Measurements from ENCODE around the gene IGFBP4. TPM values are rescaled to one million over a fixed set of nuclear protein-coding genes. Genes with fewer than 3 reads are reported as not detected.
"Not testable (repeated sequence)": the region's sequence is repeated elsewhere in the genome, so short reads cannot be mapped to it uniquely, and the experiment has no call there.

The IGFBP4 gene
- 37.7 TPM for polyA plus RNA-seq (2013, experiment 1 of 4)
- polyA plus RNA-seq (2013, experiment 2 of 4): 38.6 TPM
- polyA plus RNA-seq (2013, experiment 3 of 4): 39.3 TPM
- polyA plus RNA-seq (2013, experiment 4 of 4): 43.5 TPM

GRCh38 chr17:40443196-40443987 is at the start of gene IGFBP4:
Gene IGFBP4 (plus strand): TSS chr17:40443450. CDS start chr17:40443736, 286 bp downstream.
- 0% methylated on average over 98 of the region's 98 CpGs for WGBS, 2 experiments

GRCh38 chr17:40399185-40399584 is 44.1 kb upstream of the IGFBP4 start:
- H3K27ac ChIP-seq (ENCODE audit: insufficient read depth, low read depth, low read length, poor library complexity, severe bottlenecking): no peak overlapping the region

More at GRCh38 chr17:40443196-40443987, at the start of gene IGFBP4:
- Histone ChIP-seq H3K27me3 (ENCODE audit: control insufficient read depth, insufficient read depth, low read length, poor library complexity, severe bottlenecking) (peaks cover 10% of the 10 kb centered on the region), H3K27ac (ENCODE audit: insufficient read depth, low read depth, low read length, poor library complexity, severe bottlenecking) (no peak within 1 kb of the TSS), H3K36me3 (ENCODE audit: control insufficient read depth, insufficient read depth, low read length) (no peaks in the 10 kb centered on the region), H3K4me1 (ENCODE audit: control insufficient read depth, insufficient read depth, low read length) (peaks cover 16% of the 10 kb centered on the region), H3K4me3 (ENCODE audit: insufficient read depth, low read depth, low read length) (peak within 1 kb of the TSS; percentile 54), H3K9me3 (ENCODE audit: control insufficient read depth, low read length) (no peaks in the 10 kb centered on the region)

GRCh38 chr17:40402668-40403067 is 40.6 kb upstream of the IGFBP4 start:
- Histone ChIP-seq H3K27ac (ENCODE audit: insufficient read depth, low read depth, low read length, poor library complexity, severe bottlenecking) (no peak overlapping the region), H3K36me3 (ENCODE audit: control insufficient read depth, insufficient read depth, low read length) (peaks cover 73% of the 10 kb centered on the region), H3K9me3 (ENCODE audit: control insufficient read depth, low read length) (no peaks in the 10 kb centered on the region), H3K4me1 (ENCODE audit: control insufficient read depth, insufficient read depth, low read length) (no peaks in the 10 kb centered on the region), H3K4me3 (ENCODE audit: insufficient read depth, low read depth, low read length) (no peak overlapping the region), H3K27me3 (ENCODE audit: control insufficient read depth, insufficient read depth, low read length, poor library complexity, severe bottlenecking) (no peaks in the 10 kb centered on the region)
- WGBS, 2 experiments: 98 to 100% methylated on average over 1 of the region's 1 CpG

More at GRCh38 chr17:40399185-40399584, 44.1 kb upstream of the IGFBP4 start:
- Histone ChIP-seq H3K9me3 (ENCODE audit: control insufficient read depth, low read length) (no peaks in the 10 kb centered on the region), H3K4me1 (ENCODE audit: control insufficient read depth, insufficient read depth, low read length) (no peaks in the 10 kb centered on the region), H3K27me3 (ENCODE audit: control insufficient read depth, insufficient read depth, low read length, poor library complexity, severe bottlenecking) (no peaks in the 10 kb centered on the region), H3K4me3 (ENCODE audit: insufficient read depth, low read depth, low read length) (no peak overlapping the region), H3K36me3 (ENCODE audit: control insufficient read depth, insufficient read depth, low read length) (peaks cover 80% of the 10 kb centered on the region)
- 93 to 94% methylated on average over 4 of the region's 4 CpGs for WGBS, 2 experiments

- 96 to 97% methylated on average over 3 of the region's 3 CpGs for WGBS, 2 experiments
Measured at GRCh38 chr17:40404003-40404402, 39.2 kb upstream of the IGFBP4 start.

GRCh38 chr17:40407460-40407859 is 35.8 kb upstream of the IGFBP4 start:
- H3K27me3 ChIP-seq (ENCODE audit: control insufficient read depth, insufficient read depth, low read length, poor library complexity, severe bottlenecking): no peaks in the 10 kb centered on the region
- no peaks in the 10 kb centered on the region for H3K9me3 ChIP-seq (ENCODE audit: control insufficient read depth, low read length)
- H3K4me3 ChIP-seq (ENCODE audit: insufficient read depth, low read depth, low read length): no peak overlapping the region
- H3K27ac ChIP-seq (ENCODE audit: insufficient read depth, low read depth, low read length, poor library complexity, severe bottlenecking): no peak overlapping the region
- no peaks in the 10 kb centered on the region for H3K4me1 ChIP-seq (ENCODE audit: control insufficient read depth, insufficient read depth, low read length)
- 93 to 100% methylated on average over 2 to 3 of the region's 3 CpGs for WGBS, 2 experiments
- peaks cover 78% of the 10 kb centered on the region for H3K36me3 ChIP-seq (ENCODE audit: control insufficient read depth, insufficient read depth, low read length)

More at GRCh38 chr17:40404003-40404402, 39.2 kb upstream of the IGFBP4 start:
- Histone ChIP-seq H3K9me3 (ENCODE audit: control insufficient read depth, low read length) (no peaks in the 10 kb centered on the region), H3K27ac (ENCODE audit: insufficient read depth, low read depth, low read length, poor library complexity, severe bottlenecking) (no peak overlapping the region), H3K36me3 (ENCODE audit: control insufficient read depth, insufficient read depth, low read length) (peaks cover 76% of the 10 kb centered on the region), H3K27me3 (ENCODE audit: control insufficient read depth, insufficient read depth, low read length, poor library complexity, severe bottlenecking) (no peaks in the 10 kb centered on the region), H3K4me3 (ENCODE audit: insufficient read depth, low read depth, low read length) (no peak overlapping the region), H3K4me1 (ENCODE audit: control insufficient read depth, insufficient read depth, low read length) (no peaks in the 10 kb centered on the region)

GRCh38 chr17:40409540-40409939 is 33.7 kb upstream of the IGFBP4 start:
- not testable (repeated sequence) for H3K4me3 ChIP-seq (ENCODE audit: insufficient read depth, low read depth, low read length); H3K9me3 ChIP-seq (ENCODE audit: control insufficient read depth, low read length); H3K4me1 ChIP-seq (ENCODE audit: control insufficient read depth, insufficient read depth, low read length); H3K27ac ChIP-seq (ENCODE audit: insufficient read depth, low read depth, low read length, poor library complexity, severe bottlenecking); H3K27me3 ChIP-seq (ENCODE audit: control insufficient read depth, insufficient read depth, low read length, poor library complexity, severe bottlenecking)
- 95 to 97% methylated on average over 4 of the region's 4 CpGs for WGBS, 2 experiments
- peaks cover 67% of the 10 kb centered on the region for H3K36me3 ChIP-seq (ENCODE audit: control insufficient read depth, insufficient read depth, low read length)

GRCh38 chr17:40410082-40410481 is 33.2 kb upstream of the IGFBP4 start:
- no peak overlapping the region for H3K27ac ChIP-seq (ENCODE audit: insufficient read depth, low read depth, low read length, poor library complexity, severe bottlenecking)
- no peak overlapping the region for H3K4me3 ChIP-seq (ENCODE audit: insufficient read depth, low read depth, low read length)
- WGBS, 2 experiments: 85 to 91% methylated on average over 1 of the region's 1 CpG
- H3K27me3 ChIP-seq (ENCODE audit: control insufficient read depth, insufficient read depth, low read length, poor library complexity, severe bottlenecking): no peaks in the 10 kb centered on the region
- no peaks in the 10 kb centered on the region for H3K4me1 ChIP-seq (ENCODE audit: control insufficient read depth, insufficient read depth, low read length)
- peaks cover 67% of the 10 kb centered on the region for H3K36me3 ChIP-seq (ENCODE audit: control insufficient read depth, insufficient read depth, low read length)
- H3K9me3 ChIP-seq (ENCODE audit: control insufficient read depth, low read length): no peaks in the 10 kb centered on the region

GRCh38 chr17:40411821-40412220 is 31.4 kb upstream of the IGFBP4 start:
- Histone ChIP-seq H3K4me3 (ENCODE audit: insufficient read depth, low read depth, low read length) (no peak overlapping the region), H3K27me3 (ENCODE audit: control insufficient read depth, insufficient read depth, low read length, poor library complexity, severe bottlenecking) (no peaks in the 10 kb centered on the region), H3K4me1 (ENCODE audit: control insufficient read depth, insufficient read depth, low read length) (peaks cover 10% of the 10 kb centered on the region), H3K36me3 (ENCODE audit: control insufficient read depth, insufficient read depth, low read length) (peaks cover 57% of the 10 kb centered on the region), H3K9me3 (ENCODE audit: control insufficient read depth, low read length) (no peaks in the 10 kb centered on the region), H3K27ac (ENCODE audit: insufficient read depth, low read depth, low read length, poor library complexity, severe bottlenecking) (no peak overlapping the region)
- WGBS, 2 experiments: 94 to 97% methylated on average over 4 of the region's 4 CpGs

- peaks cover 47% of the 10 kb centered on the region for H3K36me3 ChIP-seq (ENCODE audit: control insufficient read depth, insufficient read depth, low read length)
- H3K4me1 ChIP-seq (ENCODE audit: control insufficient read depth, insufficient read depth, low read length): peaks cover 10% of the 10 kb centered on the region
- no peak overlapping the region for H3K4me3 ChIP-seq (ENCODE audit: insufficient read depth, low read depth, low read length)
- H3K9me3 ChIP-seq (ENCODE audit: control insufficient read depth, low read length): no peaks in the 10 kb centered on the region
- no peaks in the 10 kb centered on the region for H3K27me3 ChIP-seq (ENCODE audit: control insufficient read depth, insufficient read depth, low read length, poor library complexity, severe bottlenecking)
- no peak overlapping the region for H3K27ac ChIP-seq (ENCODE audit: insufficient read depth, low read depth, low read length, poor library complexity, severe bottlenecking)
Measured at GRCh38 chr17:40412880-40413279, 30.4 kb upstream of the IGFBP4 start.

GRCh38 chr17:40414312-40414711 is 28.9 kb upstream of the IGFBP4 start:
- not testable (repeated sequence) for H3K4me3 ChIP-seq (ENCODE audit: insufficient read depth, low read depth, low read length); H3K27ac ChIP-seq (ENCODE audit: insufficient read depth, low read depth, low read length, poor library complexity, severe bottlenecking); H3K27me3 ChIP-seq (ENCODE audit: control insufficient read depth, insufficient read depth, low read length, poor library complexity, severe bottlenecking); H3K9me3 ChIP-seq (ENCODE audit: control insufficient read depth, low read length)
- WGBS, 2 experiments: 85 to 95% methylated on average over 4 of the region's 4 CpGs
- peaks cover 36% of the 10 kb centered on the region for H3K36me3 ChIP-seq (ENCODE audit: control insufficient read depth, insufficient read depth, low read length)
- H3K4me1 ChIP-seq (ENCODE audit: control insufficient read depth, insufficient read depth, low read length): peaks cover 10% of the 10 kb centered on the region
